GM23248 (cell line): ENCODE measurements around the gene BLOC1S6.

Experiments
- EZH2 ChIP-seq: fragments of 200-600 bp; sonication (generic); IDR thresholded peaks from 2 replicates; pipeline ENCODE4 v1.6.1; 2018; ENCODE audit warnings: antibody characterized with exemption, mild to moderate bottlenecking; ENCODE audit not compliant: insufficient read depth, poor library complexity, severe bottlenecking
- EZH2phosphoT487 ChIP-seq: fragments of 200-600 bp; sonication (generic); IDR thresholded peaks from 2 replicates; pipeline ENCODE4 v1.6.1; 2018; ENCODE audit warnings: antibody characterized with exemption, moderate library complexity, mild to moderate bottlenecking, low read depth; ENCODE audit not compliant: insufficient read depth

DNA sequence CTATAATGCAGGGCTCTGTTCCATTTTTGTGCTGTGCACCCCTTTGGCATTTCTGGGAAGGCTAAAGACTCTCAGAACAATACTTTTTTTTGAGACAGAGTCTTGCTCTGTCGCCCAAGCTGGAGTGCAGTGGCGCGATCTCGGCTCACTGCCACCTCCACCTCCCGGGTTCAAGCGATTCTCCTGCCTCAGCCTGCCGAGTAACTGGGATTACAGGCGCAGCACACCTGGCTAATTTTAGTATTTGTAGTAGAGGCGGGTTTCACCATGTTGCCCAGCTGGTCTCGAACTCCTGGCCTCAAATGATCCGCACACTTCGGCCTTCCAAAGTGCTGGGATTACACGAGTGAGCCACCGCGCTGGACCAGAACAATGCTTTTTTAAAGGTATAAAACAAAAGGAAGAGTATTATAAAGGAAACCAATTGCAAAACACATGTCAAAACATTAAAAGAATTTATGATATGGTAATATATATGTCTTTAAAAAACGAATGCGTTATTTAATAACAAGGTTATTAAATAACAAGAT, 48.6 kb downstream of the BLOC1S6 start:
- TF ChIP-seq EZH2 (no peak), EZH2phosphoT487 (no peak)
